Stimulated activated CD4-positive, alpha-beta T cell treated with anti-CD3 and anti-CD28 coated beads, Interleukin-1b, Interleukin-23, amount 100 ng/mL, for 24 hours (primary cell): ENCODE data around the gene PTPRO.

Source experiments
- DNase-seq, 4 experiments: peaks; one replicate each; pipeline ENCODE4 v3.0.0-alpha.2; 2020; ENCODE audit warnings: low read depth in 4 of 4, low spot score in 1 of 4

Gene PTPRO

GRCh38 chr12:15443611-15444010 is 121.3 kb downstream of the PTPRO start:
- no peak for DNase-seq

GRCh38 chr12:15444523-15444922 is 122.2 kb downstream of the PTPRO start:
- no peak for DNase-seq

- no peak for DNase-seq
Measured at GRCh38 chr12:15446807-15447206, 124.5 kb downstream of the PTPRO start.

GRCh38 chr12:15453613-15454012 is 131.3 kb downstream of the PTPRO start:
- DNase-seq, result no peak

- no peak for DNase-seq
Measured at GRCh38 chr12:15458008-15458407, 135.7 kb downstream of the PTPRO start.

GRCh38 chr12:15468911-15469310 is 146.6 kb downstream of the PTPRO start:
- no peak for DNase-seq

GRCh38 chr12:15469356-15469755 is 147.0 kb downstream of the PTPRO start:
- no peak for DNase-seq

- no peak for DNase-seq
Measured at GRCh38 chr12:15472036-15472435, 149.7 kb downstream of the PTPRO start.

- DNase-seq, result no peak
Measured at GRCh38 chr12:15474766-15475165, 152.5 kb downstream of the PTPRO start.

GRCh38 chr12:15477761-15478160 is 155.5 kb downstream of the PTPRO start:
- no peak for DNase-seq

GRCh38 chr12:15481846-15482245 is 159.5 kb downstream of the PTPRO start:
- no peak for DNase-seq

- no peak for DNase-seq
Measured at GRCh38 chr12:15485466-15485865, 163.2 kb downstream of the PTPRO start.

GRCh38 chr12:15486859-15487258 is 164.6 kb downstream of the PTPRO start:
- no peak for DNase-seq

- DNase-seq, result no peak
Measured at GRCh38 chr12:15488481-15488880, 166.2 kb downstream of the PTPRO start.

- no peak for DNase-seq
Measured at GRCh38 chr12:15494329-15495046, 172.2 kb downstream of the PTPRO start.

GRCh38 chr12:15495746-15496145 is 173.4 kb downstream of the PTPRO start:
- no peak for DNase-seq

- no peak for DNase-seq
Measured at GRCh38 chr12:15496738-15497137, 174.4 kb downstream of the PTPRO start.

GRCh38 chr12:15497671-15498292 is 175.5 kb downstream of the PTPRO start:
- no peak for DNase-seq

GRCh38 chr12:15502211-15502610 is 179.9 kb downstream of the PTPRO start:
- no peak for DNase-seq

- no peak for DNase-seq
Measured at GRCh38 chr12:15505616-15506015, 183.3 kb downstream of the PTPRO start.

GRCh38 chr12:15515010-15515409 is 192.7 kb downstream of the PTPRO start:
- DNase-seq, result no peak

GRCh38 chr12:15520083-15520482 is 197.8 kb downstream of the PTPRO start:
- DNase-seq, result no peak

GRCh38 chr12:15520844-15521243 is 198.5 kb downstream of the PTPRO start:
- no peak for DNase-seq
